22Rv1 (cell line): Measurements from ENCODE around the gene C1orf87.
"Not testable (repeated sequence)": the region's sequence is repeated elsewhere in the genome, so short reads cannot be mapped to it uniquely, and the experiment has no call there.

Source experiments
- H3K27ac ChIP-seq: fragments of 450-650 bp; 2 replicates; pipeline ENCODE4 v1.5.1; 2017
- ZFX ChIP-seq: fragments of 450-650 bp; IDR thresholded peaks from 2 replicates; pipeline ENCODE4 v1.6.1; 2017; ENCODE audit warnings: antibody characterized with exemption, borderline replicate concordance
- TF ChIP-seq, protein P1 (sequence below): fragments of 450-650 bp; IDR thresholded peaks from 2 replicates; pipeline ENCODE4 v1.5.1; 2017; ENCODE audit warnings: mild to moderate bottlenecking

Gene C1orf87

DNA sequence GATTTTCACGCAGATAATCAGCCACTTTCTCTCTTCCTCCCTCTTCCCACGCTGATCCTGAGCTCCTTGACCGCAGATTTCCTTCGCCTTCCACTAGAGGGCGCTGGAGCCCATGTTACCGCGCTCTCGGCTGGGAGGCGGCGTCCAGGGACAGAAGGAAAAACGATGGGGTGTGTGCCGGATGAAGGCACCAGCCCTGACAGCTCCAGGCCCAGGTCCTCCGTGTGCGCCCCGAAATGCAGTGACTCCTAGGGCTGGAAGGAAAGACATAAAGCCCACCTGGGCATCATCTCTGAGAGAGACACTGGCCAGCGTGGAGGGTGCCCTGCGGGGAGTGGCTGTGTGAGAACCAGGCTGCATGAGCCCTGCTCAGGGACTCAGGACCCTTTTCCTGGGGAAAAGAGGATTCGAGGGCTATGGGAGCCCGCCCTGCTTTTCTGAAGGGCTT is 102.1 kb downstream of the C1orf87 start:
- no peak overlapping the region for H3K27ac ChIP-seq
- TF ChIP-seq, protein P1, sequence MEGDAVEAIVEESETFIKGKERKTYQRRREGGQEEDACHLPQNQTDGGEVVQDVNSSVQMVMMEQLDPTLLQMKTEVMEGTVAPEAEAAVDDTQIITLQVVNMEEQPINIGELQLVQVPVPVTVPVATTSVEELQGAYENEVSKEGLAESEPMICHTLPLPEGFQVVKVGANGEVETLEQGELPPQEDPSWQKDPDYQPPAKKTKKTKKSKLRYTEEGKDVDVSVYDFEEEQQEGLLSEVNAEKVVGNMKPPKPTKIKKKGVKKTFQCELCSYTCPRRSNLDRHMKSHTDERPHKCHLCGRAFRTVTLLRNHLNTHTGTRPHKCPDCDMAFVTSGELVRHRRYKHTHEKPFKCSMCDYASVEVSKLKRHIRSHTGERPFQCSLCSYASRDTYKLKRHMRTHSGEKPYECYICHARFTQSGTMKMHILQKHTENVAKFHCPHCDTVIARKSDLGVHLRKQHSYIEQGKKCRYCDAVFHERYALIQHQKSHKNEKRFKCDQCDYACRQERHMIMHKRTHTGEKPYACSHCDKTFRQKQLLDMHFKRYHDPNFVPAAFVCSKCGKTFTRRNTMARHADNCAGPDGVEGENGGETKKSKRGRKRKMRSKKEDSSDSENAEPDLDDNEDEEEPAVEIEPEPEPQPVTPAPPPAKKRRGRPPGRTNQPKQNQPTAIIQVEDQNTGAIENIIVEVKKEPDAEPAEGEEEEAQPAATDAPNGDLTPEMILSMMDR = peak; percentile 93
- no peak for TF ChIP-seq ZFX

DNA sequence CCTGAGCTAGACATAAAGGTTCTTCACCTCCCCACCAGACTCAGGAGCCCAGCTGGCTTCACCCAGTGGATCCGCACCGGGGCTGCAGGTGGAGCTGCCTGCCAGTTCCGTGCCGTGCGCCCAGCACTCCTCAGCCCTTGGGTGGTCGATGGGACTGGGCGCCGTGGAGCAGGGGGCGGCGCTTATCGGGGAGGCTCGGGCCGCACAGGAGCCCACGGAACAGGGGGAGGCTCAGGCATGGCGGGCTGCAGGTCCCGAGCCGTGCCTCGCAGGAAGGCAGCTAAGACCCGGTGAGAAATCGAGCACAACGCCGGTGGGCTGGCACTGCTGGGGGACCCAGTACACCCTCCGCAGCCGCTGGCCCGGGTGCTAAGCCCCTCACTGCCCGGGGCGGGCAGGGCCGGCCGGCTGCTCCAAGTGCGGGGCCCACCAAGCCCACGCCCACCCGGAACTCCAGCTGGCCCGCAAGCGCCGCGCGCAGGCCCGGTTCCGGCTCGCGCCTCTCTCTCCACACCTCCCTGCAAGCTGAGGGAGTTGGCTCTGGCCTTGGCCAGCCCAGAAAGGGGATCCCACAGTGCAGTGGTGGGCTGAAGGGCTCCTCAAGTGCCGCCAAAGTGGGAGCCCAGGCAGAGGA is 103.9 kb downstream of the C1orf87 start:
- not testable (repeated sequence) for H3K27ac ChIP-seq

DNA sequence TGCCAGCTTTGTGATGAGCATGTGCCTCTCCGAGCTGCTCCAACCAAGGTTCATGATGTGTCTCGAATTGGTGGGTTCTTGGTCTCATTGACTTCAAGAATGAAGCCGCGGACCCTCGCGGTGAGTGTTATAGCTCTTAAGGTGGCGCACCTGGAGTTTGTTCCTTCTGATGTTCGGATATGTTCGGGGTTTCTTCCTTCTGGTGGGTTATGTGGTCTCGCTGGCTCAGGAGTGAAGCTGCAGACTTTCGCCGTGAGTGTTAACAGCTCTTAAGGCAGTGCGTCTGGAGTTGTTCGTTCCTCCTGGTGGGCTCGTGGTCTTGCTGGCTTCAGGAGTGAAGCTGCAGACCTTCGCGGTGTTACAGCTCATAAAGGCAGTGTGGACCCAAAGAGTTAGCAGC is 104.8 kb downstream of the C1orf87 start:
- H3K27ac ChIP-seq = not testable (repeated sequence)

DNA sequence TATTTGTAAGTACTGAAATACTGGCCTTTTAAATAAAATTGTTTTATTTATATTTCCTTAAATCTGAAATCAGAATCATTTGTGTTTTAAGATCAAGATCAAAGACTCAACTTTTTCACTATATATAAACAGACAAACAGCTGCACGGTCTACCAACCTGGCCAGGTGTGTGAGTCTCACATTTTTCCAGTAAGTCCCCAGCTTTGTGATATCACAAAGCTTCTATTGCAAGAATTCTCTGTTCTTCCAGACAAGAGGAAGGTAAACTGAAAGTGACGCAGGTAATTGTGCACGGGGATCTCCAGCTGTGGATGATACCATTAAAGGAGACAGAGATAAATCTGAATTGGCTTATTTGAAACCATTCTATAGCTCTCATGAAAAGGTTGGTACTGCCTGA is 105.8 kb downstream of the C1orf87 start:
- H3K27ac ChIP-seq = no peak overlapping the region
- TF ChIP-seq, protein P1 = no peak
- TF ChIP-seq ZFX = no peak

DNA sequence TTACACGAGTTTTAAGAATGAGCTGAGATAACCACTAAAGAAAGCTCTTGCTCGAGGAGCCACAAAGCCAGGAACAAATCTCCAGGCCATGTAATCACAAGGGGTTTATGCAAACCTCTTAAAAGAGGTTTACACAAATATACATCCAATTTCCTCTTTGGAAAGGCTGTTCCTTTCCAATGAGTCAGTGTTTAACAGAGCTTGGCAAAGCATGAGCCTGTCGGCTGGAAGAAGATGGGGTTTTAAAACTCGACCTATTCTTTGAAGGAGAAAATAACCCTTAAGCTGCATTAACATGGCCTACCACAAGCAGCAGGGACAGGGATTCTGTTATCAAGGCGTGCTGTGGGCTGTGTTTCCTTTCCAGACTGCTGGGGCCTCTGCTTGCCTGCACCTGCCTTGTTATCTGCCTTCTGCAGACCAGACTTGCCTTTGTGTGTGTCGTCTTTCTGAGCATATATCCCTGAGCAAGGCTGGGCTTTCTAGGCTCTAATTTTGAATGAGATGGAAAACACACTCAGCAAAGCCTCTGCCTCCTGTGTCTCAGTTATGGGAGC is 106.4 kb downstream of the C1orf87 start:
- no peak for TF ChIP-seq ZFX
- TF ChIP-seq, protein P1 = no peak
- no peak overlapping the region for H3K27ac ChIP-seq

DNA sequence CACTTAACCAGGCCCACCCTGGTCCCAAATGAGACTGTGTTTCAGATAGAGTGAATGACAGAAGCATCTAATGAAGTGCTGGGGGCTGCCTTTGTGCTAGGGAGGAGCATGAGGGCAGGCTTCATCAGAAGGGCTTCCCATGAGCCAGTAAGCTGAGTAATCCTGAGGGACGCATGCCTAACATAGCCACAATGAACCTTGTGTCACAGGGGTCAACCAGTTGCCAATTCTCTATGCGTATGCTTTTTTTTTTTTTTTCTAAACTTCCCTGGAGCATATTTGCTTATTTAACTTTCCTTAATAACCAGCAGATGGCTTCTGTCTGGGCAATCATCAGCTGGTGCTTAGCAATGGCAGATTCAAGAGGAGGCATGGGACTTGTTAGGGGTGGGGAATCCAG is 121.5 kb downstream of the C1orf87 start:
- TF ChIP-seq, protein P1 = no peak
- TF ChIP-seq ZFX = no peak
- no peak overlapping the region for H3K27ac ChIP-seq

DNA sequence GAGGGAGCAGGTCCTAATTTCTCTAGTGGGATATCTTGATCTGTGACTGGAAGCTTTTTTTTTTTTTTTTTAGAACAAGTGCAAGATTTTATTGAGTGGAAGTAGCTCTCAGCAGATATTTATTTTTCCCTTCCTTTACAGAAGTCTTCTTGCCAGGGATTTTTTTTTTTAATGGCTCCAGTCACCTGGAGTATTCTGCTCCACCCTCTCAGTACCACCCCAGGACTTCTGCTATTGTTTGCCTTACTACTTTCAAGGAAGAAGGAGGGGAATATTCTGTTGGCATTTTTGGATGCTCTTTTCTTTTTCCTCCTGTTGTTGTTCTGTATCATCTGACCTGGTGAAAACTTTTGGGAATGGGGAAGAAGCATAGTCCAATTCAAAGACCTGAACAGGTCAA is 123.9 kb downstream of the C1orf87 start:
- TF ChIP-seq ZFX = no peak
- TF ChIP-seq, protein P1 = no peak
- H3K27ac ChIP-seq = no peak overlapping the region

DNA sequence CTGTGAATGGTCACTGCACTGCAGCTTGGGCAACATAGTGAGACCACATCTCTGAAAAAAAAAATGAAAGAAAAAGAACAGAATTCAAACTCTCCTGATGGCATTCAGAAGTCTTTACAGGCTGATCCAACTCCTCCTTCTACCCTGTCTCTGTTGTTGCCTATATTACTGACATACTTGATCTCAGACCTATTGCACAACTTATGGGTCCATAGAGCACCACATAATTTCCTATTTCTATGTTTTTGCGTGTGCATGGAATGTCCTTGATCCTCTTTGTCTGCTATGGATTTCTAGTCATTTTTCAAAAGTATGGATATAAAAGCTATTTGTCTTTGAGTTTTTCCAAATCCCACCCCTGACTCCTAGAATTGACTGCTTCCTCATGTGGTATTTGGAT is 124.6 kb downstream of the C1orf87 start:
- H3K27ac ChIP-seq = no peak overlapping the region
- TF ChIP-seq ZFX = no peak
- TF ChIP-seq, protein P1 = no peak
